PC-9 (cell line): ENCODE measurements around the gene RSPH9. TPM values are rescaled to one million over a fixed set of nuclear protein-coding genes. Genes with fewer than 3 reads are reported as not detected.

Source experiments
- BruUV-seq: library from RNA; stranded (reverse); fragments of 400-500 nt; replicated peaks from 2 replicates; lab custom pipeline; 2021; lab: Mats Ljungman, UMichigan
- CTCF ChIA-PET: fragments of 300-600 bp; sonication (Branson Sonifier 250); formaldehyde crosslinking; loops from one replicate; lab custom pipeline; 2022; ENCODE audit warnings: antibody characterized with exemption; lab: Charles Lee
- POLR2A ChIA-PET: fragments of 300-600 bp; sonication (Branson Sonifier 250); formaldehyde crosslinking; loops from one replicate; lab custom pipeline; 2022; ENCODE audit warnings: antibody characterized with exemption; ENCODE audit not compliant: unreplicated experiment; lab: Charles Lee
- DNase-seq, 2 experiments: peaks; one replicate each; pipeline versions ENCODE4 v3.0.0 to v3.0.0-alpha.2; 2015 to 2022; ENCODE audit warnings: mixed read lengths in 1 of 2
- H2AFZ ChIP-seq: fragments of 200-600 bp; sonication (generic); 2 replicates; pipeline ENCODE4 v1.8.1; 2017; ENCODE audit warnings: antibody characterized with exemption
- H3F3A ChIP-seq: fragments of 200-600 bp; sonication (generic); 2 replicates; pipeline ENCODE4 v1.8.1; 2017; ENCODE audit warnings: antibody characterized with exemption, mild to moderate bottlenecking, low read depth; ENCODE audit not compliant: insufficient read depth
- H3K27ac ChIP-seq: fragments of 200-600 bp; sonication (generic); 2 replicates; pipeline ENCODE4 v1.6.1; 2016; ENCODE audit warnings: mixed run types
- H3K27me3 ChIP-seq: fragments of 200-600 bp; sonication (generic); 2 replicates; pipeline ENCODE4 v1.6.1; 2016; ENCODE audit warnings: low read depth, mixed run types; ENCODE audit not compliant: insufficient read depth
- H3K36me3 ChIP-seq: fragments of 200-600 bp; sonication (generic); 2 replicates; pipeline ENCODE4 v1.6.1; 2016; ENCODE audit warnings: low read depth, mixed run types
- H3K4me1 ChIP-seq: fragments of 200-600 bp; sonication (generic); replicated peaks from 2 replicates; pipeline ENCODE4 v1.6.1; 2016; ENCODE audit warnings: mixed run types; ENCODE audit not compliant: insufficient read depth
- H3K4me2 ChIP-seq: fragments of 200-600 bp; sonication (generic); 2 replicates; pipeline ENCODE4 v1.6.1; 2017; ENCODE audit warnings: mixed run types
- H3K4me3 ChIP-seq: fragments of 200-600 bp; sonication (generic); 2 replicates; pipeline ENCODE4 v1.6.1; 2016; ENCODE audit warnings: mixed run types
- H3K79me2 ChIP-seq: fragments of 200-600 bp; sonication (generic); 2 replicates; pipeline ENCODE4 v1.6.1; 2017; ENCODE audit warnings: low read depth, mixed run types
- H3K9me2 ChIP-seq: fragments of 200-600 bp; sonication (generic); 2 replicates; pipeline ENCODE4 v1.8.1; 2017; ENCODE audit warnings: mild to moderate bottlenecking; ENCODE audit not compliant: insufficient read depth
- H3K9me3 ChIP-seq: fragments of 200-600 bp; sonication (generic); 2 replicates; pipeline ENCODE4 v1.8.1; 2016; ENCODE audit warnings: low read depth; ENCODE audit not compliant: insufficient read depth
- H4K20me1 ChIP-seq: fragments of 200-600 bp; sonication (generic); 2 replicates; pipeline ENCODE4 v1.8.1; 2017; ENCODE audit not compliant: insufficient read depth
- CTCF ChIP-seq: fragments of 200-600 bp; sonication (generic); conservative IDR thresholded peaks from 2 replicates; pipeline ENCODE4 v1.6.1; 2017; ENCODE audit warnings: mixed run types, antibody characterized with exemption, mild to moderate bottlenecking, moderate library complexity
- EZH2 ChIP-seq: fragments of 200-600 bp; sonication (generic); IDR thresholded peaks from 2 replicates; pipeline ENCODE4 v1.8.0; 2017; ENCODE audit warnings: antibody characterized with exemption, low read depth
- intact Hi-C: fragments of 100-400 bp; cut with micrococcal nuclease; formaldehyde crosslinking; loops from one replicate; pipeline ENCODE4 v1.10.0; 2022; ENCODE audit not compliant: unreplicated experiment
- total RNA-seq: library from RNA; stranded (reverse); gene quantifications from 2 replicates; pipeline ENCODE4 v1.2.3, GENCODE V29; 2021

RSPH9 gene
- total RNA-seq, 1 experiment from 2014 or later = not detected

GRCh38 chr6:43719511-43719910 lies 74.7 kb downstream of the RSPH9 start:
- H3K79me2 ChIP-seq = no peaks in the 10 kb centered on the region
- H3K9me2 ChIP-seq = no peaks in the 10 kb centered on the region
- peaks cover 6% of the 10 kb centered on the region; the same call in 1 of the 2 replicates for H3F3A ChIP-seq
- no peaks in the 10 kb centered on the region for H3K36me3 ChIP-seq
- H4K20me1 ChIP-seq = no peaks in the 10 kb centered on the region
- TF ChIP-seq EZH2 = no peak
- TF ChIP-seq CTCF = no peak
- CTCF ChIA-PET = interaction anchor here (0.5 kb wide), 1 partner anchor 46 kb away, joined by 5 read pairs; no protein-coding TSS in a partner anchor
- no peaks in the 10 kb centered on the region for H3K27me3 ChIP-seq
- POLR2A ChIA-PET = no interaction called here
- no peaks in the 10 kb centered on the region for H3K9me3 ChIP-seq
- no peak overlapping the region for H3K27ac ChIP-seq
- H3K4me2 ChIP-seq = no peak overlapping the region
- peaks cover 11% of the 10 kb centered on the region for H3K4me1 ChIP-seq
- intact Hi-C loops = no loop called here
- no peak overlapping the region for H2AFZ ChIP-seq
- no peak for DNase-seq
- no peak overlapping the region for H3K4me3 ChIP-seq
- BruUV-seq = no TSS peak

GRCh38 chr6:43720999-43721398 lies 76.2 kb downstream of the RSPH9 start:
- Histone ChIP-seq H3K4me1 (peaks cover 26% of the 10 kb centered on the region), H2AFZ (no peak overlapping the region), H3K4me3 (no peak overlapping the region), H4K20me1 (no peaks in the 10 kb centered on the region), H3K79me2 (no peaks in the 10 kb centered on the region), H3K36me3 (no peaks in the 10 kb centered on the region), H3K27me3 (no peaks in the 10 kb centered on the region), H3K9me3 (no peaks in the 10 kb centered on the region), H3K27ac (no peak overlapping the region), H3K9me2 (no peaks in the 10 kb centered on the region), H3K4me2 (no peak overlapping the region), H3F3A (peaks cover 7% of the 10 kb centered on the region; the same call in 1 of the 2 replicates)
- intact Hi-C loops = loop anchor here (5.0 kb wide), 1 partner anchor 231 kb away; no protein-coding TSS in a partner anchor
- no peak for DNase-seq
- CTCF ChIA-PET = interaction anchor here (0.6 to 1.2 kb wide), 2 partner anchors 53 to 121 kb away, joined by 4 to 5 read pairs; no protein-coding TSS in a partner anchor
- POLR2A ChIA-PET = no interaction called here
- no TSS peak for BruUV-seq
- TF ChIP-seq CTCF (no peak), EZH2 (no peak)

Other genes with a start within 250 kb of the RSPH9 start
- gene ABCC10, start 217.5 kb upstream of the RSPH9 start, total RNA-seq = 28.4 and 28.7 TPM in 2 replicates
- 3.6 and 6.2 TPM in 2 replicates for gene DLK2, start 189.5 kb upstream of the RSPH9 start, total RNA-seq
- gene TJAP1, start 167.5 kb upstream of the RSPH9 start, total RNA-seq = 50.5 and 60.9 TPM in 2 replicates
- gene LRRC73, start 134.7 kb upstream of the RSPH9 start, total RNA-seq = 0.55 and 1.5 TPM in 2 replicates
- gene YIPF3, start 128.1 kb upstream of the RSPH9 start, total RNA-seq = 91.3 and 98.4 TPM in 2 replicates
- gene POLR1C, start 127.9 kb upstream of the RSPH9 start, total RNA-seq = 41.4 and 42.2 TPM in 2 replicates
- 36.1 and 42.4 TPM in 2 replicates for gene XPO5, start 69.0 kb upstream of the RSPH9 start, total RNA-seq
- gene POLH, start 68.9 kb upstream of the RSPH9 start, total RNA-seq = 21.0 and 39.3 TPM in 2 replicates
- 70.8 and 89.4 TPM in 2 replicates for gene GTPBP2, start 15.8 kb upstream of the RSPH9 start, total RNA-seq
- 23.6 and 25.7 TPM in 2 replicates for gene MAD2L1BP, start 9.2 kb upstream of the RSPH9 start, total RNA-seq
- 49.1 and 54.8 TPM in 2 replicates for gene MRPS18A, start 42.8 kb downstream of the RSPH9 start, total RNA-seq
- gene VEGFA, start 125.2 kb downstream of the RSPH9 start, total RNA-seq = 112 and 117 TPM in 2 replicates